ENCODE data around the gene DHX35.
A peak's percentile ranks its signal among the peaks of the same experiment; 100 is the strongest.

The DHX35 gene

DNA sequence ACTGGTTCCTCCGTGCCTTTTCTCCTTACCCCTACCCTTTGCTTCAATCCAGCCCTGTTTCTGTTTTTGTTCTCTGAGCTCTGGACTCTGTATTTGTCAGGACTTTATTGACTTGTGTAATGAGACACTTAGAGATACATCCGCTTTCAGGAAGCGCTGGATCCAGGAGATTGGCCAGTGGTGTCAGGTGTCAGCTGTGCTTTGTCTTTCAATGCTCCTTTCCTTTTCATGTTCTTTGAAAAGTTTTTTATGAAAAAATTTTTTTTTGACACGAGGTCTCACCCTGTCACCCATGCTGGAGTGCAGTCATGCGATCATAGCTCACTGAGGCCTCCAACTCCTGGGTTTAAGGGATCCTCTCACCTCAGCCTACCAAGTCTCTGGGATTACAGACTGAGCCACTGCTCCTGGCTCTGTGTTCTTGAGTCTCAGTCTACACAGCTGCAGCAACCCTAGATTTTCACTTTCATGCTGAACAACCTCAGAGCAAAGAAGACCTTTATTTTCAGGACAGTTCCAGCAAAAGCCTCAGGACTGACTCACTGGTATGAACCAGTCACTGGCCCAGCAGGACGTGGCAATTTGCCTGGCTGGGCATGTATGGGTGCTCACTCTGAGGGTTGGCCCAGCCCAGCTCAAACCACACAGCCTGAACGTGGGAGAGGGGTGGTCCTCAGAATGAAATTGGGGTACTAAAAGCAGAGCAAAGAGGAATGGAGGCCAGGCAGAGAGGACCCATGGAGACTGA, 108.5 kb downstream of the DHX35 start:
- DNase-seq, result no peak

DNA sequence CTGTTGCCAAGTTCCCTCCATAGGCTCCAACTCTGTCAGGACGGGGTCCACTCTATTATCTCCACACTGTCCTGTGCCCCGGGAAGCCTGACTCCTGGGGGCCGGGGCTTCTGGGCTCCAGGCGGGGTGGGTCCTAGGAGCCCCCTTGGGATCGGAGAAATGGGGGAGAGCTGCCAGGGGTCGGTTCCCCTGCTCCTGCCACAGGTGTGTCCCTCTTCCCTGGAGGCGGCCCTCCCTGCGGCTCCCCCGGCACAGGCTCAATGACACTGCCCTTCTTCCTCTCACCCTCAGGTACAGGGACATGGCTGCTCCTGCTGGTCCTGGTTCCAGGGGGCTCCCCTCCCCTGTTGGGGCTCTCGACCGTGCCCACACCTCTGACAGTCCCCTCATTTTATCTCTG, 110.0 kb downstream of the DHX35 start:
- no peak for DNase-seq

DNA sequence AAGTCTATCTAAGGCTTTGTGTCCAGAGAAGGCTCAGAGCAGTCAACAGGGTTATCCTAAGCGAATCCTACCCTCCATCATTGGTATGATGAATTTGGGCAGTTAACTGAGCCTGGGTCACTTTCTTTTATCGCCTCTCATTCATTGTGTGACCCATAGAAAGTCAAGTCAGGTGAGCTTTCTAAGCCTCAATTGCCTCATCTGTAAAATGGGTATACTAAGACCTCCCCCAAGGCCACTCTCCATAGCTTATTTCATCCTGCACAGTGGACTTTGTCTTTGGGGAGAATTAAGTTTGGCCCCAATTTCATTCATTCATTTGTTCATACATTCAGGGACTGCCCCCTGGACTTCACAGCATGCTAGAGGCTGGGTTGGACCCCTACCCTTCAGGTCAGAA, 110.5 kb downstream of the DHX35 start:
- DNase-seq, result no peak

DNA sequence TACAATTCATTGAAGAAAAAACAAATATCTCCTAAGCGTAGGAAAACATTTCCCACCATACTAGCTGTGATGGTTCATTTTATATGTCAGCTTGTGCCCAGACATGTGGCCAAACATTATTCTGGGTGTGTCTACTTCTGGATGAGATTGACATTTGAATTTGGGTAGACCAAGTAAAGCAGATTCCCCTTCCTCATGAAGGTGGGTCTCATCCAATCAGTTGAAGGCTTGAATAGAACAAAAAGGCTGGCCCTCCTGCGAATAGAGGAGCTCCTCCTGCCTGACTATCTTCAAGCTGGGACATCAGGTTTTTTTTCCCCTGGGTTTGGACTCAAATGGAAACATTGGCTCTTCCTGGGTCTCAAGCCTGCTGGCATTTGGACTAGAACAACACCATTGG, 113.6 kb downstream of the DHX35 start:
- no peak for DNase-seq

DNA sequence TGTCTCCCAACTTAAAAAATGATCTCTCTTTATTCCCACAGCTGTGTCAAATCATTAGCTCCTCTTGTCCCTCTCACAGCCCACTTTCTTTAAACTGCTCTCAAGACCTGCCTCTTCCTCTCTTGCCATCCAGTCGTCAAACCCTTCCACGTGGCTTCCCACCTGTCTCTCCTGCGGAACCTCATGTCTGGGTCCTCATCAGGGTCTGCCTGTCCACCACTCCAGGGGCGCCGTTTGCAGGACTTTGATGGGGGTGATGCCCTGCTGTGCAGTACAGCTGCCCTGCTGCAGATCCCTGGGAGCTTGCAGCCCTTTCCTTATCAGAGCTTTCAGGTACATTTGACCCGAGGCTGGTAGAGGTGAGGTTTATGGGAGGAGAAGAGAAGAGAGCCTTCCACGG, 114.8 kb downstream of the DHX35 start:
- no peak for DNase-seq

DNA sequence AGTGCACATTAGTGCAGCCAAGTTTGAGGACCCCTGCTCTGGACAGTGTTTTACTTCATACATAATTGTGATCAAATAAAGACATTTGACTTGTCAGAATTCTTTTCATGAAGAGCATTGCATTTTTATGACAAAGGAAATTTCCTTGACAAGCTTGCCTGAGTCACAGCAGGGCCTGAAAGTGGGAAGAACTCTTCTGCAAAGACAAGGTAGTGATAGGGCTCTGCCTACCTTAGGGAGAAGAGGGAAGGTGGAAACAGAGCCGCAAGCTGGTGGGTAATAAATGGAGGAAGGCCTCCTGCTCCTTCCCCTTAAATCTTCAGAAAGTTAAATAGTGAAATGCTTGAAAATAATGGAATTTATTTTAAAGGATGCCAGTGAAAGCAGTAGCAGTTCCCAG, 118.2 kb downstream of the DHX35 start:
- no peak for DNase-seq

DNA sequence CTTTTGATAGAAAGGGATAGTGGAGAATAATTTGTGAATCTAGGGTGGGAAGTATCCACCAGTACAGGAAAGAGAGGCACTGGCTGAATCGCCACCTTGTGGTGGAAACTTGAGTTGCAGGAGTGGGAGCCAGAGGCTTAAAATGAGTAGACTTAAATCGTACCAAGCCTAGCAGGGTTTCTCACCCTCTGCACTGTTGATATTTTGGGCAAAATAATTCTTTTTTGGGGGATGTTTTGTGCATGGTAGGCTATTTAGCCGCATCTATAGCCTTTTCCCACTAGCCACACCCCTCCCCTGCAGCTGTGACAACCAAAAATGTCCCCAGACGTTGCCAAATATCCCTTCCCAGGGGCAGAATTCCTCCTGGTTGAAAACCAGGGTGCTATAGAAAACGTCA, 119.1 kb downstream of the DHX35 start:
- peak; percentile 81 for DNase-seq

DNA sequence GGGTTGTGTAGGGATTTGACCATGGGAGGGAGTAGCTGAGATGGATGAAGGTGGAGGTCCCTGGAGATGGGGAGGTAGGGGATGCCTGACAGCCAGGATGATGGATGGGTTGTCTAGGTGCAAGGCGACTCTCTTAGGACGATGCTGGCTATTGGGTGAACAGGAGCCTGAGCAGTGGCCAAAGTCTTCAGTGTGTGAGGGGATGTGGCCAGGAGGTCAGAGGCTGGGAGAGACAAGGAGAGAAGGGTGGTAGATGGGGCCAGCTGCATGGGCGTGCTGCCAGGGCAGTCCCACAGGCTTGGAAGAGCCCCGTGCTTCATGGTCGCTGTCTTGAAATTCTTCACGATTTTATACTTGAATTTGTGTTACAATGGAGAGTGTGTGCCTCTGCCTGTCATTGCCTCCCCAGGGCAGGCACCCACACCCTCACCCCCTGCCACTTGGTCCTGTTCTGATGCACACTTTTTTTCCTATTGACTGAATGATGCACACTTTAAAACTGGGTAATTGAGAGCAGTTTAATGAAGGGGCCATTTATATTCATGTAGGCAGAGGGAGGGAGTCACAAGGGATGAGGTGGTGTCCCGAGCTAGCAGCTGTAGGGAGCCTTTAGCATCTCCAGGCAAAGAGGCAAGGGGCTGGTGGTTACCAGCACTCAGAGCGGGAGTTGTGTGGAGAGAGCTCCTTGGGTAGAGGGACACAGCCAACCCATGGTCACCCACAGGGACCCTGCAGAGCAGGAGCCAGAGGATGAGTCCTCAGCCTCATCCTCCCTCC, 120.7 kb downstream of the DHX35 start:
- no peak for DNase-seq

DNA sequence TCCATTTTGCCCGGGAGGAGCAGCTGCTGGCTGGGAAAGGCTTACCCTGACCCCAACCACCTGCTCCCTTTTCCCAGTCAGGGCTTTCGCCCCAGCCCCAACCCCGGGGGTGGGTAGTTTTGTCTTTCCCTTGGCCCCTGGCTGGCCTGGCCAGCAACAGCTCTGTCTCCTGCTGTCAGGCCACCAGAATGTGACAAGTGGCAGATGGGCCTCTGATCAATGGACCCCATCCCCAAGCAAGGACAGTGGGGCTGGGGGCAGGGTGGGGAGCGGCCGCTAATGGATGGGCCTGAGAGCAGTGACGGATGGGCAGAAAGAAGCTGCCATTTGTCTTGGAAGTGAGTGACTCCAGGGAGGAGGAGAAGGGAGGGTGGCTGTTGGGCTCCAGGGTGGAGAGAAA, 121.6 kb downstream of the DHX35 start:
- DNase-seq, result no peak

DNA sequence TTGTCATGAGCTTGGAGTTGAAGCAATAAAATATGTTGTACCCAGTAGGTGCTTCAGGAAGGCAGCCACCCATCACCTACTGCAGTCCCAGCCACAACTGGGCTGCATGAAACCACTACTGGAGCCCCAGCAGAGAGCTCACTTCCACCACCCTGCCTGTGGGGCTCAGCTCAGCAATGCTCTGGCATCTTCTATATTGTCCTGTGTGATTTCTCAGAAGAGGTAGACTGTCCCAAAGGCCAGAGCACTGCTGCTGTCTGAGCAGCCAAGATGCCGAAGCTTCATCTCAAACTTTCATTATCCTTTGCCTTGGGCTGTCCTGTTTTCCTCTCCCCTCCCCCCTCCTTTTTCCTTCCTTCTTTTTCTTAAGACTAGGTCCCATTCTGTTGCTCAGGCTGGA, 126.9 kb downstream of the DHX35 start:
- DNase-seq, result no peak

Measured in activated gamma-delta T cell treated with Interleukin-2 at 50 U/mL for 16 hours (primary cell).